CD14-positive monocyte (primary cell): ENCODE results near the gene OSBPL10. TPM values are rescaled to one million over a fixed set of nuclear protein-coding genes. Genes with fewer than 3 reads are reported as not detected.

Source experiments
- DNase-seq, 3 donors: peaks; one replicate each; pipeline ENCODE4 v3.0.0-alpha.2; 2011 to 2022
- H2AFZ ChIP-seq: 2 replicates; pipeline ENCODE4 v1.6.0; 2012; ENCODE audit warnings: mild to moderate bottlenecking, low read depth, low read length, inconsistent platforms; ENCODE audit not compliant: insufficient read depth, poor library complexity, severe bottlenecking
- H3K27ac ChIP-seq, 2 donors: 1 replicate in 1 of 2; 2 replicates in 1 of 2; pipeline ENCODE4 v1.5.1; 2012 to 2013; ENCODE audit warnings: low read length in 2 of 2, control low read depth in 1 of 2, inconsistent platforms in 1 of 2, low read depth in 1 of 2, mild to moderate bottlenecking in 1 of 2
- H3K27me3 ChIP-seq, 2 donors: one replicate each; pipeline versions ENCODE4 v1.6.0 to v1.6.1; 2011 to 2013; ENCODE audit warnings: low read length in 2 of 2; ENCODE audit not compliant: control insufficient read depth in 2 of 2, insufficient read depth in 2 of 2
- H3K36me3 ChIP-seq, 2 donors: replicated peaks in 1 of 2; 1 replicate in 1 of 2; 2 replicates in 1 of 2; pipeline versions ENCODE4 v1.5.1 to v1.6.1; 2012 to 2013; ENCODE audit warnings: low read length in 2 of 2, control low read depth in 1 of 2, inconsistent platforms in 1 of 2, mild to moderate bottlenecking in 1 of 2; ENCODE audit not compliant: insufficient read depth in 2 of 2, control insufficient read depth in 1 of 2
- H3K4me1 ChIP-seq, 2 donors: 1 replicate in 1 of 2; 2 replicates in 1 of 2; pipeline versions ENCODE4 v1.5.1 to v1.6.1; 2012 to 2013; ENCODE audit warnings: low read length in 2 of 2, control low read depth in 1 of 2, inconsistent platforms in 1 of 2, mild to moderate bottlenecking in 1 of 2, moderate library complexity in 1 of 2; ENCODE audit not compliant: insufficient read depth in 2 of 2, control insufficient read depth in 1 of 2
- H3K4me2 ChIP-seq: replicated peaks from 2 replicates; pipeline ENCODE3; 2012; ENCODE audit warnings: low read length, moderate library complexity, mild to moderate bottlenecking; ENCODE audit not compliant: poor library complexity, severe bottlenecking; ENCODE audit errors: extremely low read depth
- H3K4me3 ChIP-seq, 3 experiments: fragments of 200-600 bp in 1 of 3; sonication (generic) in 1 of 3; replicated peaks in 1 of 3; 1 replicate in 2 of 3; 2 replicates in 1 of 3; pipeline ENCODE4 v1.5.1; 2011 to 2013; ENCODE audit warnings: low read length in 3 of 3, mild to moderate bottlenecking in 3 of 3, control low read depth in 2 of 3, low read depth in 2 of 3, inconsistent platforms in 1 of 3, moderate library complexity in 1 of 3
- H3K79me2 ChIP-seq: 2 replicates; pipeline ENCODE4 v1.6.0; 2012; ENCODE audit warnings: mild to moderate bottlenecking, control low read depth, inconsistent platforms, low read length, moderate library complexity; ENCODE audit not compliant: insufficient read depth
- H3K9ac ChIP-seq: 2 replicates; pipeline ENCODE4 v1.6.0; 2017; ENCODE audit warnings: low read length, mild to moderate bottlenecking; ENCODE audit not compliant: insufficient read depth, poor library complexity, severe bottlenecking
- H3K9me3 ChIP-seq, 2 donors: replicated peaks in 1 of 2; 1 replicate in 1 of 2; 2 replicates in 1 of 2; pipeline versions ENCODE4 v1.5.1 to v1.6.1; 2012 to 2013; ENCODE audit warnings: low read length in 2 of 2, control low read depth in 1 of 2; ENCODE audit not compliant: control insufficient read depth in 1 of 2, insufficient read depth in 1 of 2
- H4K20me1 ChIP-seq: 2 replicates; pipeline ENCODE4 v1.6.0; 2012; ENCODE audit warnings: mild to moderate bottlenecking, low read length, control low read depth, moderate library complexity; ENCODE audit not compliant: insufficient read depth
- H3K27ac Mint-ChIP-seq, 7 donors: one replicate each; pipeline ENCODE4 v1.8.0; 2020; ENCODE audit warnings: mild to moderate bottlenecking in 7 of 7, mixed read lengths in 7 of 7, moderate library complexity in 6 of 7, inconsistent platforms in 2 of 7
- H3K27me3 Mint-ChIP-seq, 3 donors: one replicate each; pipeline ENCODE4 v1.8.0; 2021 to 2022; ENCODE audit warnings: low read depth in 3 of 3, mild to moderate bottlenecking in 3 of 3, mixed read lengths in 3 of 3, moderate library complexity in 3 of 3, inconsistent platforms in 1 of 3
- H3K36me3 Mint-ChIP-seq, 2 donors: one replicate each; pipeline ENCODE4 v1.8.0; 2020; ENCODE audit warnings: mixed read lengths in 2 of 2, inconsistent platforms in 1 of 2, mild to moderate bottlenecking in 1 of 2
- H3K4me1 Mint-ChIP-seq: one replicate; pipeline ENCODE4 v1.8.0; 2020; ENCODE audit warnings: mild to moderate bottlenecking, mixed read lengths
- H3K4me3 Mint-ChIP-seq, 2 donors: one replicate each; pipeline ENCODE4 v1.8.0; 2020; ENCODE audit warnings: mild to moderate bottlenecking in 2 of 2, mixed read lengths in 2 of 2, moderate library complexity in 1 of 2
- H3K9me3 Mint-ChIP-seq, 7 donors: one replicate each; pipeline ENCODE4 v1.8.0; 2020 to 2022; ENCODE audit warnings: mixed read lengths in 7 of 7, mild to moderate bottlenecking in 6 of 7, moderate library complexity in 6 of 7, inconsistent platforms in 2 of 7
- WGBS: methylation state at CpG from one replicate; pipeline ENCODE4 v1.1.5; 2013; ENCODE audit warnings: missing lambda C conversion rate; ENCODE audit not compliant: insufficient coverage; 5-methylcytosine and 5-hydroxymethylcytosine counted together
- intact Hi-C, 2 donors: fragments of 100-400 bp; cut with micrococcal nuclease; formaldehyde crosslinking; loops; one replicate each; pipeline versions ENCODE4 v1.15.0 to v1.15.1; 2023
- polyA plus RNA-seq, 3 donors: library from polyadenylated mRNA; depleted of rRNA in 1 of 3; unstranded in 2 of 3; stranded (reverse) in 1 of 3; fragments of 300-500 nt in 2 of 3; fragments of >200 nt in 1 of 3; fragmentation: Illumina TruSeq in 2 of 3; gene quantifications; 1 replicate in 2 of 3; 2 replicates in 1 of 3; pipeline ENCODE4 v1.2.3, GENCODE V29; 2012 to 2021
- TF ChIP-seq, protein P1 (sequence below): fragments of 200-600 bp; IDR thresholded peaks from one replicate; pipeline ENCODE4 v1.8.0; 2022; ENCODE audit warnings: antibody characterized with exemption, mild to moderate bottlenecking

Gene OSBPL10
- polyA plus RNA-seq, 3 donors: 0.03 TPM; not detected in 2

DNA sequence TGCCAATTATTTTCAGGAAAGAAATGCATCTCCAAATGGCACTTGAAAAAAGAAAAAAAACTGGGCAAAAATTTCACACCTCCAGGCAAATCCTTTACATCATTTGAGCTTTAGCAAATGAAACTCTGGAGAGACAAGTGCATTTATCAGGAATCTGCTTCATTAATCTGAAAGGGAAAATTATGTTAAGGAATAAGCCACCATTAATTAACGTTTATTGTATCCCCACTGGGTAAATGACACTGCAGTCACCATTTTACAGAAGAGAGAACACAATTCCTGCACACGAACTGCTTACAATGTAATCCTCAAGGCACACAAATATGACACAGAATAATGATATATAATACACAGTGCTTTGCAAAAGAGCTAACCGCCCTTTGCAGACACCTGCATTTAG, 217.3 kb downstream of the OSBPL10 start:
- Mint-ChIP-seq H3K36me3 (no peaks in the 10 kb centered on the region), H3K4me1 (peaks cover 22% of the 10 kb centered on the region), H3K27ac (no peak overlapping the region), H3K9me3 (no peaks in the 10 kb centered on the region), H3K4me3 (no peak overlapping the region), H3K27me3 (peaks cover 0 to 7% (median under 1%) of the 10 kb centered on the region in 3 donors)
- H3K9ac ChIP-seq: no peak overlapping the region
- H3K79me2 ChIP-seq: no peaks in the 10 kb centered on the region
- peaks cover 0 to 6% of the 10 kb centered on the region in 2 donors for H3K4me1 ChIP-seq
- WGBS: no CpG with 5 or more reads among the region's 3 CpGs
- H3K4me3 ChIP-seq: no peak overlapping the region
- intact Hi-C loops: no loop called here
- DNase-seq: no peak
- H4K20me1 ChIP-seq: no peaks in the 10 kb centered on the region
- H3K36me3 ChIP-seq: no peaks in the 10 kb centered on the region
- no peak overlapping the region for H3K27ac ChIP-seq
- no peak overlapping the region for H3K4me2 ChIP-seq
- no peaks in the 10 kb centered on the region for H3K27me3 ChIP-seq
- no peak overlapping the region for H2AFZ ChIP-seq
- no peaks in the 10 kb centered on the region for H3K9me3 ChIP-seq
- TF ChIP-seq, protein P1, sequence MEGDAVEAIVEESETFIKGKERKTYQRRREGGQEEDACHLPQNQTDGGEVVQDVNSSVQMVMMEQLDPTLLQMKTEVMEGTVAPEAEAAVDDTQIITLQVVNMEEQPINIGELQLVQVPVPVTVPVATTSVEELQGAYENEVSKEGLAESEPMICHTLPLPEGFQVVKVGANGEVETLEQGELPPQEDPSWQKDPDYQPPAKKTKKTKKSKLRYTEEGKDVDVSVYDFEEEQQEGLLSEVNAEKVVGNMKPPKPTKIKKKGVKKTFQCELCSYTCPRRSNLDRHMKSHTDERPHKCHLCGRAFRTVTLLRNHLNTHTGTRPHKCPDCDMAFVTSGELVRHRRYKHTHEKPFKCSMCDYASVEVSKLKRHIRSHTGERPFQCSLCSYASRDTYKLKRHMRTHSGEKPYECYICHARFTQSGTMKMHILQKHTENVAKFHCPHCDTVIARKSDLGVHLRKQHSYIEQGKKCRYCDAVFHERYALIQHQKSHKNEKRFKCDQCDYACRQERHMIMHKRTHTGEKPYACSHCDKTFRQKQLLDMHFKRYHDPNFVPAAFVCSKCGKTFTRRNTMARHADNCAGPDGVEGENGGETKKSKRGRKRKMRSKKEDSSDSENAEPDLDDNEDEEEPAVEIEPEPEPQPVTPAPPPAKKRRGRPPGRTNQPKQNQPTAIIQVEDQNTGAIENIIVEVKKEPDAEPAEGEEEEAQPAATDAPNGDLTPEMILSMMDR: no peak

DNA sequence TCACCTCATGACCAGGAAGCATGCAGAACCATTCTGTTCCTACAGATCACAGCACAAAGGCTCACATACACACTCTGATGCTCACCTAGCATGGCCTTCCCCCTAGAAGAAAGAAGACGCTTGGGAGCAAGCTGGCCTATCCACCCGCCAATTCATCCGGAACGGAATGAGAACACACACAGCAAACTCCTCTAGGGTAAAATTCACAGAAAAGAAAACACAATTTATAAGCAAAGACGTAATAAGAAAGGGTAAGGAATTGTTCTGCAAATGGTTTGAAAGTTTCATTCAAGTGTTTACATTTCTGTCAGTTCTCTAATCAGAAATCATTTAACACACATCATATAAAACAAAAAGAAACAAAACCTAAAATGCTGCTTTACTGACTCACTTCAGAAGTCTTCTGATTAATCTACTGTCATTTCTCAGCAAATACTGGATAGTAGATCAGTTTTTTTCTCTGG, 218.1 kb downstream of the OSBPL10 start:
- Histone ChIP-seq H3K4me3 (no peak overlapping the region), H4K20me1 (no peaks in the 10 kb centered on the region), H3K4me2 (no peak overlapping the region), H3K9ac (no peak overlapping the region), H2AFZ (no peak overlapping the region), H3K27me3 (no peaks in the 10 kb centered on the region), H3K36me3 (no peaks in the 10 kb centered on the region), H3K4me1 (peaks cover 0 to 6% of the 10 kb centered on the region in 2 donors), H3K27ac (no peak overlapping the region), H3K79me2 (no peaks in the 10 kb centered on the region), H3K9me3 (no peaks in the 10 kb centered on the region)
- TF ChIP-seq, protein P1: no peak
- Mint-ChIP-seq H3K4me3 (no peak overlapping the region), H3K36me3 (no peaks in the 10 kb centered on the region), H3K27me3 (peaks cover 0 to 7% (median 2%) of the 10 kb centered on the region in 3 donors), H3K27ac (no peak overlapping the region), H3K4me1 (peaks cover 22% of the 10 kb centered on the region), H3K9me3 (no peaks in the 10 kb centered on the region)
- WGBS: no CpG with 5 or more reads among the region's 5 CpGs
- intact Hi-C loops: no loop called here
- no peak for DNase-seq
